H1 (cell line): ENCODE measurements around the gene GAP43. TPM values are rescaled to one million over a fixed set of nuclear protein-coding genes. Genes with fewer than 3 reads are reported as not detected.

Experiments used
- CTCF ChIA-PET: fragments of 300-600 bp; sonication (Branson Sonifier 250); formaldehyde crosslinking; loops from one replicate; lab custom pipeline; 2021; ENCODE audit not compliant: partially characterized antibody; lab: Charles Lee
- POLR2A ChIA-PET: fragments of 300-600 bp; sonication (Branson Sonifier 250); formaldehyde crosslinking; loops from one replicate; lab custom pipeline; 2021; ENCODE audit warnings: inconsistent platforms; ENCODE audit not compliant: partially characterized antibody; lab: Charles Lee
- DNase-seq, 2 experiments: peaks; one replicate each; pipeline versions ENCODE4 v3.0.0 to v3.0.0-alpha.2; 2010 to 2022; ENCODE audit warnings: low spot score in 2 of 2, low read depth in 1 of 2, mixed read lengths in 1 of 2
- FAIRE-seq: peaks from 2 replicates; lab custom pipeline; 2011; peaks lifted over from hg19 to GRCh38; lab: Jason Lieb, UNC
- H2AFZ ChIP-seq: 2 replicates; pipeline ENCODE4 v1.8.1; 2012; ENCODE audit warnings: low read length, inconsistent platforms
- H2AK5ac ChIP-seq: 2 replicates; pipeline ENCODE4 v1.6.1; 2013; ENCODE audit warnings: low read depth, low read length
- H2BK120ac ChIP-seq: replicated peaks from 2 replicates; pipeline ENCODE3; 2013; ENCODE audit warnings: low read depth, low read length, inconsistent platforms
- H2BK12ac ChIP-seq: 2 replicates; pipeline ENCODE4 v1.6.1; 2013; ENCODE audit warnings: low read depth, low read length
- H2BK15ac ChIP-seq: 2 replicates; pipeline ENCODE4 v1.6.1; 2013; ENCODE audit warnings: low read length
- H2BK20ac ChIP-seq: 2 replicates; pipeline ENCODE4 v1.6.1; 2013; ENCODE audit warnings: low read length
- H2BK5ac ChIP-seq: 2 replicates; pipeline ENCODE4 v1.6.1; 2013; ENCODE audit warnings: low read depth, low read length
- H3K14ac ChIP-seq: 2 replicates; pipeline ENCODE4 v1.6.1; 2013; ENCODE audit warnings: inconsistent platforms; ENCODE audit not compliant: insufficient read length
- H3K18ac ChIP-seq: 2 replicates; pipeline ENCODE4 v1.6.1; 2013; ENCODE audit warnings: low read length; ENCODE audit errors: extremely low read depth
- H3K23ac ChIP-seq: 2 replicates; pipeline ENCODE4 v1.6.1; 2013; ENCODE audit warnings: inconsistent platforms; ENCODE audit not compliant: insufficient read length
- H3K23me2 ChIP-seq: 2 replicates; pipeline ENCODE4 v1.6.1; 2013; ENCODE audit warnings: low read depth, low read length
- H3K27ac ChIP-seq: 2 replicates; pipeline ENCODE4 v1.6.1; 2011; ENCODE audit warnings: low read depth, low read length, inconsistent platforms
- H3K27me3 ChIP-seq, 4 experiments: replicated peaks in 1 of 4; 1 replicate in 1 of 4; 2 replicates in 3 of 4; pipeline versions ENCODE4 v1.6.1 to v1.8.1; 2011 to 2013; ENCODE audit warnings: low read length in 3 of 4, mild to moderate bottlenecking in 3 of 4, inconsistent platforms in 2 of 4, mixed read lengths in 2 of 4, moderate library complexity in 1 of 4; ENCODE audit not compliant: control insufficient read depth in 3 of 4, insufficient read depth in 3 of 4; ENCODE audit errors: extremely low read depth in 1 of 4
- H3K36me3 ChIP-seq, 4 experiments: 2 replicates each; pipeline versions ENCODE4 v1.6.1 to v1.8.1; 2011 to 2013; ENCODE audit warnings: mild to moderate bottlenecking in 4 of 4, low read length in 3 of 4, moderate library complexity in 2 of 4, control low read depth in 1 of 4, inconsistent platforms in 1 of 4; ENCODE audit not compliant: insufficient read depth in 4 of 4, control insufficient read depth in 2 of 4
- H3K4ac ChIP-seq: replicated peaks from 2 replicates; pipeline ENCODE3; 2013; ENCODE audit warnings: low read length, low read depth, mixed read lengths, inconsistent platforms; ENCODE audit not compliant: insufficient read length
- H3K4me1 ChIP-seq, 4 experiments: replicated peaks in 1 of 4; 1 replicate in 1 of 4; 2 replicates in 3 of 4; pipeline versions ENCODE4 v1.6.1 to v1.8.1; 2011 to 2013; ENCODE audit warnings: low read length in 3 of 4, inconsistent platforms in 2 of 4, mixed read lengths in 1 of 4; ENCODE audit not compliant: insufficient read depth in 4 of 4, control insufficient read depth in 3 of 4
- H3K4me2 ChIP-seq, 2 experiments: 2 replicates each; pipeline versions ENCODE4 v1.6.1 to v1.8.1; 2011 to 2013; ENCODE audit warnings: low read depth in 2 of 2, low read length in 2 of 2, control low read depth in 1 of 2, inconsistent platforms in 1 of 2, mild to moderate bottlenecking in 1 of 2; ENCODE audit not compliant: insufficient read depth in 1 of 2
- H3K4me3 ChIP-seq, 4 experiments: fragments of 200-600, 300-600 bp in 1 of 4; sonication (generic), shearing (Covaris generic), sonication (Bioruptor Twin) in 1 of 4; 2 replicates each; pipeline versions ENCODE4 v1.5.1 to v1.8.1; 2011 to 2016; ENCODE audit warnings: low read length in 4 of 4, low read depth in 3 of 4, control low read depth in 2 of 4, inconsistent platforms in 2 of 4, mild to moderate bottlenecking in 2 of 4, mixed read lengths in 1 of 4, moderate library complexity in 1 of 4; ENCODE audit not compliant: insufficient read depth in 2 of 4; ENCODE audit errors: extremely low read depth in 1 of 4
- H3K56ac ChIP-seq: replicated peaks from 2 replicates; pipeline ENCODE3; 2013; ENCODE audit warnings: low read depth, mild to moderate bottlenecking, mixed read lengths, low read length, inconsistent platforms; ENCODE audit not compliant: insufficient read length
- H3K79me1 ChIP-seq: 2 replicates; pipeline ENCODE4 v1.6.1; 2013; ENCODE audit warnings: low read depth, low read length, control low read depth
- H3K79me2 ChIP-seq, 2 experiments: 2 replicates each; pipeline versions ENCODE4 v1.6.1 to v1.8.1; 2012 to 2013; ENCODE audit warnings: low read length in 2 of 2, mild to moderate bottlenecking in 2 of 2, inconsistent platforms in 1 of 2; ENCODE audit not compliant: insufficient read depth in 2 of 2, control insufficient read depth in 1 of 2
- H3K9ac ChIP-seq, 4 experiments: replicated peaks in 1 of 4; 1 replicate in 1 of 4; 2 replicates in 3 of 4; pipeline versions ENCODE4 v1.6.1 to v1.8.1; 2011 to 2013; ENCODE audit warnings: low read depth in 3 of 4, low read length in 3 of 4, control low read depth in 2 of 4, mild to moderate bottlenecking in 2 of 4, moderate library complexity in 2 of 4, inconsistent platforms in 1 of 4; ENCODE audit errors: extremely low read depth in 1 of 4
- H3K9me3 ChIP-seq, 2 experiments: 2 replicates each; pipeline versions ENCODE4 v1.6.1 to v1.8.1; 2012 to 2013; ENCODE audit warnings: mild to moderate bottlenecking in 2 of 2, moderate library complexity in 2 of 2, control low read depth in 1 of 2, inconsistent platforms in 1 of 2, low read depth in 1 of 2, low read length in 1 of 2, mixed read lengths in 1 of 2; ENCODE audit not compliant: insufficient read depth in 2 of 2
- H4K20me1 ChIP-seq, 2 experiments: replicated peaks in 1 of 2; 2 replicates each; pipeline versions ENCODE3 to v1.8.1; 2011 to 2013; ENCODE audit warnings: inconsistent platforms in 2 of 2, low read length in 2 of 2, mild to moderate bottlenecking in 1 of 2; ENCODE audit not compliant: insufficient read depth in 2 of 2, control insufficient read depth in 1 of 2
- H4K5ac ChIP-seq: 2 replicates; pipeline ENCODE4 v1.6.1; 2013; ENCODE audit warnings: low read length, low read depth, mixed read lengths, inconsistent platforms; ENCODE audit not compliant: insufficient read length
- H4K8ac ChIP-seq: 2 replicates; pipeline ENCODE4 v1.8.0; 2013; ENCODE audit warnings: mild to moderate bottlenecking, moderate library complexity, low read length, inconsistent platforms; ENCODE audit not compliant: insufficient read depth; ENCODE audit errors: extremely low read depth
- H4K91ac ChIP-seq: replicated peaks from 2 replicates; pipeline ENCODE3; 2013; ENCODE audit warnings: low read length, mixed read lengths, inconsistent platforms; ENCODE audit not compliant: insufficient read length
- CHD2 ChIP-seq: IDR thresholded peaks from 2 replicates; pipeline ENCODE4 v1.6.1; 2012; ENCODE audit warnings: low read length, improper control_type of control experiment
- FOSL1 ChIP-seq: IDR thresholded peaks from 2 replicates; pipeline ENCODE4 v1.6.1; 2011; ENCODE audit warnings: mild to moderate bottlenecking, low read depth, low read length, moderate library complexity; ENCODE audit not compliant: insufficient read depth
- NANOG ChIP-seq: IDR thresholded peaks from 2 replicates; pipeline ENCODE4 v1.6.1; 2011; ENCODE audit warnings: low read length, low read depth, mild to moderate bottlenecking, inconsistent platforms; ENCODE audit not compliant: insufficient read depth, poor library complexity, severe bottlenecking
- RAD21 ChIP-seq, 2 experiments: IDR thresholded peaks in 1 of 2; conservative IDR thresholded peaks in 1 of 2; 2 replicates each; pipeline ENCODE4 v1.6.1; 2011; ENCODE audit warnings: low read depth in 2 of 2, low read length in 2 of 2, improper control_type of control experiment in 1 of 2, inconsistent platforms in 1 of 2, mild to moderate bottlenecking in 1 of 2, moderate library complexity in 1 of 2
- RBBP5 ChIP-seq: IDR thresholded peaks from 2 replicates; pipeline ENCODE4 v1.7.1; 2012; ENCODE audit warnings: low read depth, mild to moderate bottlenecking, inconsistent platforms, low read length, moderate library complexity, borderline replicate concordance
- RXRA ChIP-seq: IDR thresholded peaks from 2 replicates; pipeline ENCODE4 v1.6.1; 2011; ENCODE audit warnings: low read depth, mild to moderate bottlenecking, low read length, moderate library complexity; ENCODE audit not compliant: insufficient read depth
- SIX5 ChIP-seq: IDR thresholded peaks from 2 replicates; pipeline ENCODE4 v1.6.1; 2011; ENCODE audit warnings: mild to moderate bottlenecking, low read depth, low read length
- SUZ12 ChIP-seq: fragments of 200-600 bp; sonication (generic); IDR thresholded peaks from 2 replicates; pipeline ENCODE4 v1.6.1; 2012; ENCODE audit warnings: mild to moderate bottlenecking, inconsistent platforms, low read length, moderate library complexity, mixed read lengths
- TAF1 ChIP-seq: IDR thresholded peaks from 2 replicates; pipeline ENCODE4 v1.6.1; 2011; ENCODE audit warnings: mild to moderate bottlenecking, low read depth, low read length
- USF2 ChIP-seq: IDR thresholded peaks from 2 replicates; pipeline ENCODE4 v1.6.1; 2011; ENCODE audit warnings: low read length, improper control_type of control experiment
- WGBS, 2 experiments: shearing (Covaris generic) in 1 of 2; methylation state at CpG; one replicate each; pipeline versions ENCODE4 v1.1.6 to v1.1.7; 2013 to 2015; ENCODE audit warnings: low lambda C conversion rate in 2 of 2, mixed read lengths in 2 of 2, inconsistent platforms in 1 of 2, low coverage in 1 of 2, missing lambda C conversion rate in 1 of 2; ENCODE audit not compliant: insufficient replicate concordance in 2 of 2, insufficient coverage in 1 of 2, insufficient read length in 1 of 2; ENCODE audit errors: extremely low coverage in 1 of 2, missing lambda C conversion rate in 1 of 2; 5-methylcytosine and 5-hydroxymethylcytosine counted together
- polyA plus RNA-seq, 7 experiments: library from polyadenylated mRNA; depleted of rRNA in 3 of 7; stranded (reverse) in 5 of 7; unstranded in 2 of 7; fragments of >200 nt in 5 of 7; fragments of 200-250 nt in 2 of 7; gene quantifications; 1 replicate in 5 of 7; 2 replicates in 1 of 7; 4 replicates in 1 of 7; pipeline versions ENCODE4 v1.2.1 to v1.2.3, GENCODE V29; 2011 to 2013; ENCODE audit warnings: missing spikeins in 2 of 7, mixed read lengths in 2 of 7
- total RNA-seq: library from RNA; stranded (reverse); fragmentation: NEBNext Ultra II Directional; extraction: Animal tissue kit (Norgen Biotek cat#: 25700); gene quantifications from 2 replicates; pipeline ENCODE4 v1.2.1, GENCODE V29; 2021

The GAP43 gene
- total and polyA plus RNA-seq, 2 of the 8 experiments (the other 6 are each of a cell fraction or from before 2014, with no cell fraction given) = 11.2 to 21.9 TPM

GRCh38 chr3:115704661-115705338, 81.5 kb downstream of the GAP43 start:
- Histone ChIP-seq H2BK120ac (no peak overlapping the region), H2AK5ac (no peak overlapping the region), H2BK12ac (no peak overlapping the region), H3K9me3 (0 out of 4 replicates have a peak, but pooled peaks cover 0 to 2% of the 10 kb centered on the region in 2 experiments), H2BK15ac (no peak overlapping the region), H3K23ac (no peak overlapping the region), H3K79me1 (no peaks in the 10 kb centered on the region), H3K56ac (no peak overlapping the region), H3K79me2 (no peaks in the 10 kb centered on the region), H4K91ac (no peak overlapping the region), H3K36me3 (no peaks in the 10 kb centered on the region), H3K4me1 (0 out of 7 replicates have a peak, but pooled peaks cover 0 to 2% (median 0%) of the 10 kb centered on the region in 4 experiments), H2AFZ (no peak overlapping the region), H4K20me1 (no peaks in the 10 kb centered on the region), H2BK5ac (no peak overlapping the region), H3K14ac (no peak overlapping the region), H4K5ac (no peak overlapping the region), H2BK20ac (no peak overlapping the region), H3K27ac (no peak overlapping the region), H3K9ac (no peak overlapping the region), H3K27me3 (no peaks in the 10 kb centered on the region), H3K4me2 (no peak overlapping the region), H3K23me2 (no peaks in the 10 kb centered on the region), H3K4me3 (no peak overlapping the region), H3K4ac (no peak overlapping the region), H4K8ac (no peak overlapping the region), H3K18ac (no peak overlapping the region)
- CTCF ChIA-PET = interaction anchor here (0.5 to 1.2 kb wide), 5 partner anchors 10 to 628 kb away, joined by 3 to 5 read pairs (median 3); no protein-coding TSS in a partner anchor
- DNase-seq = no peak
- POLR2A ChIA-PET = no interaction called here
- no peak for FAIRE-seq
- 95% methylated on average over 4 of the region's 4 CpGs; no CpG with 5 or more reads in 1 of the 2 experiments for WGBS, 2 experiments
- TF ChIP-seq TAF1 = no peak
- no peak for TF ChIP-seq RBBP5
- no peak for TF ChIP-seq CHD2
- TF ChIP-seq SIX5 = no peak
- TF ChIP-seq USF2 = no peak
- no peak for TF ChIP-seq RAD21 (IDR thresholded peaks at IDR 0.05 in 1 of 2, conservative IDR thresholded peaks at IDR 0.05 in 1 of 2; ENCODE audit: low read depth in 2 of 2, low read length in 2 of 2)
- TF ChIP-seq SUZ12 = no peak
- no peak for TF ChIP-seq NANOG
- no peak for TF ChIP-seq FOSL1
- no peak for TF ChIP-seq RXRA
